Panc1 (cell line): ENCODE results near the gene YRDC. TPM values are rescaled to one million over a fixed set of nuclear protein-coding genes. Genes with fewer than 3 reads are reported as not detected.

Experiments
- ATAC-seq: fragments of 200-7000 bp; cut with Tn5 transposase; 2 replicates; pipeline ENCODE4 v1.9.1; 2020; ENCODE audit warnings: mild to moderate bottlenecking, moderate library complexity
- BruUV-seq: library from RNA; stranded (reverse); fragments of 400-500 nt; replicated peaks from 2 replicates; lab custom pipeline; 2021; lab: Mats Ljungman, UMichigan
- CTCF ChIA-PET: fragments of 300-600 bp; sonication (Branson Sonifier 250); formaldehyde crosslinking; loops from one replicate; lab custom pipeline; 2022; ENCODE audit warnings: antibody characterized with exemption; lab: Charles Lee
- POLR2A ChIA-PET: fragments of 300-600 bp; sonication (Branson Sonifier 250); formaldehyde crosslinking; loops from one replicate; lab custom pipeline; 2022; ENCODE audit warnings: antibody characterized with exemption; lab: Charles Lee
- DNase-seq: peaks from one replicate; pipeline ENCODE4 v3.0.0-alpha.2; 2010; ENCODE audit warnings: low read depth, low spot score
- H3K27ac ChIP-seq: 2 replicates; pipeline ENCODE4 v1.5.1; 2011; ENCODE audit warnings: mild to moderate bottlenecking, low read length, inconsistent platforms
- H3K27me3 ChIP-seq: fragments of 200-500 bp; sonication (Bioruptor generic); 2 replicates; pipeline ENCODE4 v1.6.0; 2014; ENCODE audit warnings: low read length, inconsistent platforms; ENCODE audit not compliant: control insufficient read depth, insufficient read depth
- H3K36me3 ChIP-seq: fragments of 200-500 bp; sonication (Bioruptor generic); 2 replicates; pipeline ENCODE4 v1.5.1; 2014; ENCODE audit warnings: inconsistent platforms, mild to moderate bottlenecking, low read length, moderate library complexity; ENCODE audit not compliant: control insufficient read depth, insufficient read depth
- H3K4me1 ChIP-seq: 2 replicates; pipeline ENCODE4 v1.5.1; 2011; ENCODE audit warnings: inconsistent platforms, mild to moderate bottlenecking, low read length, moderate library complexity; ENCODE audit not compliant: control insufficient read depth, insufficient read depth
- H3K4me3 ChIP-seq, 2 experiments: 2 replicates each; pipeline ENCODE4 v1.5.1; 2011 to 2012; ENCODE audit warnings: low read depth in 2 of 2, low read length in 2 of 2, mild to moderate bottlenecking in 2 of 2, inconsistent platforms in 1 of 2, moderate library complexity in 1 of 2
- H3K9me3 ChIP-seq: fragments of 200-500 bp; sonication (Bioruptor generic); 2 replicates; pipeline ENCODE4 v1.5.1; 2014; ENCODE audit warnings: low read depth, mild to moderate bottlenecking, inconsistent platforms, low read length, moderate library complexity; ENCODE audit not compliant: control insufficient read depth, insufficient read depth
- POLR2AphosphoS5 ChIP-seq: IDR thresholded peaks from 2 replicates; pipeline ENCODE4 v1.6.1; 2012; ENCODE audit warnings: mild to moderate bottlenecking, low read depth, low read length, moderate library complexity
- SIN3A ChIP-seq: IDR thresholded peaks from 2 replicates; pipeline ENCODE4 v1.6.1; 2012; ENCODE audit warnings: low read depth, mild to moderate bottlenecking, low read length, moderate library complexity, borderline replicate concordance; ENCODE audit not compliant: insufficient read depth
- TCF7L2 ChIP-seq: IDR thresholded peaks from 2 replicates; pipeline ENCODE4 v1.6.1; 2011; ENCODE audit warnings: mild to moderate bottlenecking, low read depth, low read length, inconsistent platforms
- in situ Hi-C: cut with HindIII; loops from 2 replicates; pipeline ENCODE4 v1.10.0; 2016; ENCODE audit warnings: low sequenced_read_pairs, low pct_unique_long_range_greater_than_20kb
- intact Hi-C: fragments of 100-400 bp; cut with micrococcal nuclease; formaldehyde crosslinking; loops from one replicate; pipeline ENCODE4 v1.10.0; 2022; ENCODE audit not compliant: unreplicated experiment
- total RNA-seq: library from RNA; stranded (reverse); gene quantifications from one replicate; pipeline ENCODE4 v1.2.1, GENCODE V29; 2021; ENCODE audit not compliant: unreplicated experiment
- TF ChIP-seq, protein P1 (sequence below), 2 experiments: IDR thresholded peaks; 2 replicates each; pipeline ENCODE4 v1.6.1; 2011 to 2012; ENCODE audit warnings: low read depth in 2 of 2, control low read depth in 1 of 2, low read length in 1 of 2, mild to moderate bottlenecking in 1 of 2, moderate library complexity in 1 of 2; ENCODE audit not compliant: insufficient read depth in 1 of 2
- TF ChIP-seq, protein P2 (sequence below): fragments of 450-650 bp; IDR thresholded peaks from 2 replicates; pipeline ENCODE4 v1.5.1; 2017; ENCODE audit warnings: mild to moderate bottlenecking

YRDC gene
- total RNA-seq, 1 experiment from 2014 or later, result 24.0 TPM

DNA sequence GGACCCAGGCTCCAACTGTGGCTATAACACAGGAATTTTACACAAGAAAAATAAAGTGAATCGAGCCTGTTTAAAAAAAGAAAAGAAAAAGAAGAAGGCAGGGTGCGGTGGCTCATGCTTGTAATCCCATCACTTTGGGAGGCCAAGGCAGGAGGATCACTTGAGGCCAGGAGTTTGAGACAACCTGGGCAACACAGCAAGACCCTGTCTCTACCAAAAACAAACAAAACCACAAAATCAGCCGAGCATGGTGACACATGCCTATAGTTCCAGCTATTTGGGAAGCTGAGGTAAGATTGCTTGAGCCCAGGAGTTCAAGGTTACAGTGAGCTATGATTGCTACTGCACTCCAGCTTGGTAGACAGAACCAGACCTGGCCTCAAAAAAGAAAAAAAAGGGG is 33.6 kb upstream of the YRDC start:
- ChIA-PET POLR2A (no interaction called here), CTCF (no interaction called here)
- TF ChIP-seq POLR2AphosphoS5 (no peak), TCF7L2 (no peak), SIN3A (no peak)
- TF ChIP-seq, protein P1, sequence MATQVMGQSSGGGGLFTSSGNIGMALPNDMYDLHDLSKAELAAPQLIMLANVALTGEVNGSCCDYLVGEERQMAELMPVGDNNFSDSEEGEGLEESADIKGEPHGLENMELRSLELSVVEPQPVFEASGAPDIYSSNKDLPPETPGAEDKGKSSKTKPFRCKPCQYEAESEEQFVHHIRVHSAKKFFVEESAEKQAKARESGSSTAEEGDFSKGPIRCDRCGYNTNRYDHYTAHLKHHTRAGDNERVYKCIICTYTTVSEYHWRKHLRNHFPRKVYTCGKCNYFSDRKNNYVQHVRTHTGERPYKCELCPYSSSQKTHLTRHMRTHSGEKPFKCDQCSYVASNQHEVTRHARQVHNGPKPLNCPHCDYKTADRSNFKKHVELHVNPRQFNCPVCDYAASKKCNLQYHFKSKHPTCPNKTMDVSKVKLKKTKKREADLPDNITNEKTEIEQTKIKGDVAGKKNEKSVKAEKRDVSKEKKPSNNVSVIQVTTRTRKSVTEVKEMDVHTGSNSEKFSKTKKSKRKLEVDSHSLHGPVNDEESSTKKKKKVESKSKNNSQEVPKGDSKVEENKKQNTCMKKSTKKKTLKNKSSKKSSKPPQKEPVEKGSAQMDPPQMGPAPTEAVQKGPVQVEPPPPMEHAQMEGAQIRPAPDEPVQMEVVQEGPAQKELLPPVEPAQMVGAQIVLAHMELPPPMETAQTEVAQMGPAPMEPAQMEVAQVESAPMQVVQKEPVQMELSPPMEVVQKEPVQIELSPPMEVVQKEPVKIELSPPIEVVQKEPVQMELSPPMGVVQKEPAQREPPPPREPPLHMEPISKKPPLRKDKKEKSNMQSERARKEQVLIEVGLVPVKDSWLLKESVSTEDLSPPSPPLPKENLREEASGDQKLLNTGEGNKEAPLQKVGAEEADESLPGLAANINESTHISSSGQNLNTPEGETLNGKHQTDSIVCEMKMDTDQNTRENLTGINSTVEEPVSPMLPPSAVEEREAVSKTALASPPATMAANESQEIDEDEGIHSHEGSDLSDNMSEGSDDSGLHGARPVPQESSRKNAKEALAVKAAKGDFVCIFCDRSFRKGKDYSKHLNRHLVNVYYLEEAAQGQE (IDR thresholded peaks at IDR 0.05; ENCODE audit: insufficient read depth in 1 of 2, low read depth in 2 of 2, low read length in 1 of 2), result no peak
- TF ChIP-seq, protein P2, sequence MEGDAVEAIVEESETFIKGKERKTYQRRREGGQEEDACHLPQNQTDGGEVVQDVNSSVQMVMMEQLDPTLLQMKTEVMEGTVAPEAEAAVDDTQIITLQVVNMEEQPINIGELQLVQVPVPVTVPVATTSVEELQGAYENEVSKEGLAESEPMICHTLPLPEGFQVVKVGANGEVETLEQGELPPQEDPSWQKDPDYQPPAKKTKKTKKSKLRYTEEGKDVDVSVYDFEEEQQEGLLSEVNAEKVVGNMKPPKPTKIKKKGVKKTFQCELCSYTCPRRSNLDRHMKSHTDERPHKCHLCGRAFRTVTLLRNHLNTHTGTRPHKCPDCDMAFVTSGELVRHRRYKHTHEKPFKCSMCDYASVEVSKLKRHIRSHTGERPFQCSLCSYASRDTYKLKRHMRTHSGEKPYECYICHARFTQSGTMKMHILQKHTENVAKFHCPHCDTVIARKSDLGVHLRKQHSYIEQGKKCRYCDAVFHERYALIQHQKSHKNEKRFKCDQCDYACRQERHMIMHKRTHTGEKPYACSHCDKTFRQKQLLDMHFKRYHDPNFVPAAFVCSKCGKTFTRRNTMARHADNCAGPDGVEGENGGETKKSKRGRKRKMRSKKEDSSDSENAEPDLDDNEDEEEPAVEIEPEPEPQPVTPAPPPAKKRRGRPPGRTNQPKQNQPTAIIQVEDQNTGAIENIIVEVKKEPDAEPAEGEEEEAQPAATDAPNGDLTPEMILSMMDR, result no peak
- DNase-seq (no peak), ATAC-seq (no peak)
- H3K27ac ChIP-seq, result no peak overlapping the region
- no peak overlapping the region for H3K4me3 ChIP-seq
- no peaks in the 10 kb centered on the region for H3K9me3 ChIP-seq
- H3K27me3 ChIP-seq, result no peaks in the 10 kb centered on the region
- peaks cover 6% of the 10 kb centered on the region; the same call in 1 of the 2 replicates for H3K36me3 ChIP-seq
- in situ Hi-C loops, result no loop called here
- no peaks in the 10 kb centered on the region for H3K4me1 ChIP-seq
- BruUV-seq, result no TSS peak
- intact Hi-C loops, result no loop called here

DNA sequence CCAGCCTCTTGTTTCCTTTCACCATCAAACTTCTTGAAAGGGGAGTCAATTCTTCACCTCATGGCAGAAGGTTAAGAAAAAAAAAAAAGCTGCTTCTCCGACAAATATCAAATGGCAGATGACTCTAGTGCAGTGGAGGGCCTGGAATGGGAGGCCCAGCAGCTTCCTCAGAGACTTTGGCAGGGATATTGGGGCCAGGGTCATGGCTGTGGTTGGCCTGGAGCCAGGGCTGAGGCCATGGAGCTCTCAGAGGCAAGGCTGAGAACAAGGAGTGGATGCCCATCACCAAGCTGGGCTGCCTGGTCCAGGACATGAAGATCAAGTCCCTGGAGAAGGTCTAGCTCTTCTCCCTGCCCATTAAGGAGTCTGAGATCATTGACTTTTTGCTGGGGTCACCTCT is 32.7 kb upstream of the YRDC start:
- H3K27me3 ChIP-seq, result no peaks in the 10 kb centered on the region
- DNase-seq (no peak), ATAC-seq (no peak)
- H3K27ac ChIP-seq, result no peak overlapping the region
- peaks cover 13% of the 10 kb centered on the region for H3K36me3 ChIP-seq
- TF ChIP-seq, protein P2, result no peak
- TF ChIP-seq SIN3A, result no peak
- TF ChIP-seq, protein P1 (IDR thresholded peaks at IDR 0.05; ENCODE audit: insufficient read depth in 1 of 2, low read depth in 2 of 2, low read length in 1 of 2), result no peak
- no peak for TF ChIP-seq POLR2AphosphoS5
- TF ChIP-seq TCF7L2, result no peak
- no peaks in the 10 kb centered on the region for H3K9me3 ChIP-seq
- CTCF ChIA-PET, result no interaction called here
- in situ Hi-C loops, result no loop called here
- H3K4me3 ChIP-seq, result no peak overlapping the region
- POLR2A ChIA-PET, result no interaction called here
- BruUV-seq, result no TSS peak
- no peaks in the 10 kb centered on the region for H3K4me1 ChIP-seq
- intact Hi-C loops, result no loop called here
